GM19023 (cell line): ENCODE results near the gene GULP1.

Experiments used
- ATAC-seq: cut with Tn5 transposase; IDR thresholded peaks from one replicate; pipeline ENCODE4 v1.9.1; 2021; ENCODE audit warnings: mild to moderate bottlenecking, moderate library complexity; ENCODE audit not compliant: unreplicated experiment

Gene GULP1

GRCh38 chr2:188322569-188323551 is 31.2 kb downstream of the GULP1 start:
- ATAC-seq: no peak

GRCh38 chr2:188324067-188324466 is 32.4 kb downstream of the GULP1 start:
- no peak for ATAC-seq

GRCh38 chr2:188326290-188326668 is 34.6 kb downstream of the GULP1 start:
- ATAC-seq: no peak

GRCh38 chr2:188326669-188327301 is 35.1 kb downstream of the GULP1 start:
- no peak for ATAC-seq

- ATAC-seq: no peak
Measured at GRCh38 chr2:188327518-188328213, 36.0 kb downstream of the GULP1 start.

DNA sequence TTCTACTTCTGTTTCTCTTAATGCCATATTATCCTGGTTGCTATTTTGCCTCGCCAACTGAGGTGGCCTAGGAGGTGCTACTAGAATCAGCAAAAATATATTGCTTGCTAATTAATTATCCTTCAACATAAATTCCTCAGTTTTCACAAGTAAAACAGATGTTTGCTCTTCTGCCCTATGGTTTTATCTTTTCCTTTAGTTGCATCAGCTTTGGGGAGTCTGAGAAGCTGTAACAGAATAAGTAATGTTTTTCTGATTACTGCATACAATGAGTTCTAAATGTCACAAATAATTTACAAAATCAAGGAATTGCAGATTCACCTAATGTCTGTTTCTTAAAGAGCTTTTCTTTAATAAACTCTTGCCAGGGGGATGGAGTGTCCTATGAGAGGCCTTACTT is 36.7 kb downstream of the GULP1 start:
- ATAC-seq: no peak

GRCh38 chr2:188330316-188331053 is 38.8 kb downstream of the GULP1 start:
- no peak for ATAC-seq

- ATAC-seq: no peak
Measured at GRCh38 chr2:188332619-188333018, 40.9 kb downstream of the GULP1 start.

- ATAC-seq: no peak
Measured at GRCh38 chr2:188333751-188334524, 42.3 kb downstream of the GULP1 start.

DNA sequence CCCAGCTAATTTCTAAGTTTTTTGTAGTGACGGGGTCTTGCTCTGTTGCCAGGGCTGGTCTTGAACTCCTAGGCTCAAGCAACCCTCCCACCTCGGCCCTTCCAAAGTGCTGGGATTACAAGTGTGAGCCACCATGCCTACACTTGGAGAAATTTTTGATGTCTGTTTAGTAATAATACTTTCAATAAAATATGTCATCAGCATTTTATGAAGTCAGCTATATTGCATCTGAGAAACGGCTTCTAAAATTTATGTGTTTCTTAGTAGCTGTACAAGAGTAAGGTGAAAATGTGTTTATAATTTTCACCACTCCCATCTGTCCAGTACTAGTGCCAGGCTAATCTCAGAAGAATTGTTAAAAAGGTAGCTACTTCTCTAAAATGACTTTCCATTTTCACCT is 46.8 kb downstream of the GULP1 start:
- no peak for ATAC-seq

- ATAC-seq: no peak
Measured at GRCh38 chr2:188340257-188340656, 48.6 kb downstream of the GULP1 start.

DNA sequence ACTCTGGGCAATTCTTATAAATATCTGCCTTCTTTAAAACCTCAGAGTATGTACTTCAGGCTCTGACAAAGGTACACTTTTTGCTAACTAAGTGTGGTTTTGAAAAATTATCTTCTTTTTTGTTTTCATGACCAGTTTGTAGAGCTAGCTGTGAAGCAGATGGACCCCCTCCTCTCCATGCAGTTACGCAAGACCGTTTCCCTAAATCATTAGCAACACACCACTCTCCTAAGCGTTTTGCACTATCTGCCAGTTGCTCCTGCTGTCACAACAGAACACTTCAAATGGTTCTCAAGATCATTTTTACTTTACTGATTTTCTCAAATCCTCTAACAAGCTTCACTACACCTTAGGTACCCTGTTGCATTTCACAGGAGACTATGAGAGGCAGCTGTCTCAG is 53.3 kb downstream of the GULP1 start:
- no peak for ATAC-seq

DNA sequence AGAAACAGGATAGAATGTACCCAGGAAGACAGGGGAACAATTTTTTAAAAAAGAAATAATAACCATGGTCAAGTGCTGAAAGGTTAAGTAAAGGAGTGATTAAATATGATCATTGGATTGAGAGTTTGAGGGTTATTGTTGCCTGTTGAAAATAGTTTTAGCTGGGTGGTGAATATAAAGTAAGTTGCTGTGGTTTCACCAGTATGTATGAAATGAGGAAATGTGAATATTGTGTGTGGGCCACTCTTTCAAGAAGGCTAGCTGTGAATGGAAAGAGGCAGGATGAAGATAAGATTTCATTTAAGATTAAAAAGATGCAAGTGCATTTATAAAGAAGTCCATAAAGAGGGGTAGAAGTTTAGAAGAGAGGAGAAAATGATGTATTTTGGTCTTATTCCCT is 53.8 kb downstream of the GULP1 start:
- no peak for ATAC-seq

- no peak for ATAC-seq
Measured at GRCh38 chr2:188345831-188346458, 54.3 kb downstream of the GULP1 start.

DNA sequence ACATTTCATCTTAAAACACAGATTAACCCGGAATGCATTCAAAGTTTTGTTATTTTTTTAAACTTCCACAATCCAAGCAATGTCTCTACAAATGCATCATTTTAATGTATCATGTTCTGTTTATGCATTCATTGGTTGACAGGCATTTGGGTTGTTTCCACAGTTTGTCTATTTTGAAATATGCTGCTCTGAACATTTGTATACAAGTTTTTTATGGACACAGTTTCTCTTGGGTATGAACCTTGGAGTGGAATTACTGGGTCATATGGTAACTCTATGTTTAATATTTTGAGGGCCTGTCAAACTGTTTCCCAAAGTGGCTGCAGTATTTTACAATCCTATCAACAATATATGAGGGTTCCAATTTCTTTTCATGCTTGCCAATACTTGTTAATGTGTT is 57.3 kb downstream of the GULP1 start:
- ATAC-seq: no peak

- no peak for ATAC-seq
Measured at GRCh38 chr2:188353282-188353681, 61.6 kb downstream of the GULP1 start.

DNA sequence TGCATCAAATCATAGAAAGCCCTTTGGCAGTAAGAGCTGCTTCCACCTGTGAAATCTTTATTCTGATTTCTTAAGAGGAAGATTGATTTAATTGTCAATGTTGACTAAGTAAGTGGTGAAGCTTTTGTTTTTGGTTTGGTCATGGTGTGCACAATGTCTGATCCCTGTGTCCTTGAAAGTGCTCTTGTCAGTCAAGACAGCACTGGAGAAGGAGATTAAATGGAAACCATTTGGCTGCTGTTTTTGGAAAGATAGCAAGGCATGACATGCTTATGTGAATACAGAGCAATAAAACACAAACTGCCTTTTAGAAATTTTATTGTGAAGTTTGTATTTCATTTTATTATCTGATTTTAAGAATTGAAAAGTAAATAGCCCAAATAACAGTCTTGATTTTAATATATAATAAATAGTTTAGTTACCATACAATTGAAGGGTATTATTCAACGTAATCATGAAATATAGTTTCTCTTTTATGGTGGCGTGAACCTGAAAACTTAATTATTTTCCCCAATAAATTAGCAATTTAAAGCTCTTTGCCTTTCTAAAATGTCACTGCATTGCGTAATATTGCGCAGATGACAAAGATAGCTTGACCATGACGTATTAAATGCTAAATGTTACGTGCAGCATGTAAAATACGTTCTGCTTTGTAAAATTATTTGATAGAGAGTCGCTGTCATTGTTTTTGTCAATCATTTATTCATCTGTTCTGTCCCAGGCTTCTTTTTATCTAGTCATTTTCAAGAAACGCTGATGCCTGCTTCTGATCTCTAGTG is 69.0 kb downstream of the GULP1 start:
- ATAC-seq: no peak

DNA sequence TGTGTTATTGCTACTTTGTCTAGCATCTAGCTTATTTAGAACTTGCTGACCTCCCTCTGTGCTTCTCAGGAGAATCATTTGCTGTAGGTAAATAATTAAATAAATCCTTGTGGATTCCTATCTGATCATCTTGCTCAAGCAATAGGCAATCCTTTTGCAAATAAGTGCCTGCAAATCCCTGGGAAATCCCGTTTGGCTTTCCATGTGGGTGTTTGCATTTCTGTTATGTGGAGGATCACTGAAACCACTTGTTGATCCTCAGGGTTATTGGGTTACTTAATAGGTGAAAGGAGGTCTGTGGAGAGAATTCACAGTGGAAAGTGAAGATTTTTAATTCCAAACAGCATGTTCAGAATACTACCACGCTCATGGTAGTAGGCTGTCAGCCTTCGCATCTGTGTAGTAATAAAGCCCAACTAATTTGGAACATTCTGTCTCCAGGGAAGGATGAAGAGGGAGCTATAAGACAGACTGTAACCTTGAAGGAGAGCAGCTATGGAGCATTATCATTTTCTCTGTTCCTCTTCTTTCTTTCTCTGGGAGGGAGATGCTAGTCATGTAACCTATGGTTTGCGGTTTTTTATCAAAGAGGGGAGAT is 72.5 kb downstream of the GULP1 start:
- no peak for ATAC-seq
